A549 (cell line): Measurements from ENCODE around the gene LRRC37A3.
"Not testable (repeated sequence)": the region's sequence is repeated elsewhere in the genome, so short reads cannot be mapped to it uniquely, and the experiment has no call there.

Experiments used
- ATOH8 ChIP-seq: fragments of 250-450 bp; sonication (Bioruptor Pico); IDR thresholded peaks from 2 replicates; pipeline ENCODE4 v1.5.0; 2020; ENCODE audit warnings: low read depth, mild to moderate bottlenecking, moderate library complexity
- HDAC2 ChIP-seq: fragments of 200-600 bp; sonication (generic); IDR thresholded peaks from 2 replicates; pipeline ENCODE4 v1.6.1; 2016
- POLR2A ChIP-seq: IDR thresholded peaks from 2 replicates; pipeline ENCODE4 v1.6.1; 2012; ENCODE audit warnings: mild to moderate bottlenecking, low read length
- RAD21 ChIP-seq, 2 experiments: fragments of >200 bp in 1 of 2; sonication (Bioruptor Twin) in 1 of 2; formaldehyde crosslinking in 1 of 2; IDR thresholded peaks in 1 of 2; conservative IDR thresholded peaks in 1 of 2; 2 replicates in 1 of 2; 3 replicates in 1 of 2; pipeline ENCODE4 v1.6.1; 2012 to 2018; ENCODE audit warnings: inconsistent platforms in 1 of 2
- RNF2 ChIP-seq: fragments of 200-600 bp; sonication (generic); IDR thresholded peaks from 2 replicates; pipeline ENCODE4 v1.6.1; 2016; ENCODE audit warnings: low read depth, mild to moderate bottlenecking, antibody characterized with exemption, moderate library complexity, borderline replicate concordance
- SMC3 ChIP-seq: fragments of >200 bp; sonication (Bioruptor Twin); formaldehyde crosslinking; IDR thresholded peaks from 3 replicates; pipeline ENCODE4 v1.6.1; 2018; ENCODE audit warnings: inconsistent platforms
- SREBF2 ChIP-seq: fragments of 450-650 bp; IDR thresholded peaks from 2 replicates; pipeline ENCODE4 v1.6.1; 2014; ENCODE audit warnings: mild to moderate bottlenecking, moderate library complexity
- USF2 ChIP-seq: fragments of 450-650 bp; IDR thresholded peaks from 2 replicates; pipeline ENCODE4 v1.6.1; 2014; ENCODE audit warnings: antibody characterized with exemption
- ZFP36 ChIP-seq: fragments of 450-650 bp; IDR thresholded peaks from 2 replicates; pipeline ENCODE4 v1.6.1; 2014; ENCODE audit warnings: borderline replicate concordance; ENCODE audit not compliant: partially characterized antibody
- TF ChIP-seq, protein P1 (sequence below): fragments of >200 bp; sonication (Bioruptor Twin); formaldehyde crosslinking; IDR thresholded peaks from 3 replicates; pipeline ENCODE4 v1.5.1; 2016
- TF ChIP-seq, protein P2 (sequence below): fragments of 200-600 bp; sonication (generic); IDR thresholded peaks from 2 replicates; pipeline ENCODE4 v1.6.1; 2016; ENCODE audit warnings: antibody characterized with exemption, mild to moderate bottlenecking, moderate library complexity
- TF ChIP-seq, protein P3 (sequence below): IDR thresholded peaks from 2 replicates; pipeline ENCODE4 v1.6.1; 2012

- TF ChIP-seq, protein P1, sequence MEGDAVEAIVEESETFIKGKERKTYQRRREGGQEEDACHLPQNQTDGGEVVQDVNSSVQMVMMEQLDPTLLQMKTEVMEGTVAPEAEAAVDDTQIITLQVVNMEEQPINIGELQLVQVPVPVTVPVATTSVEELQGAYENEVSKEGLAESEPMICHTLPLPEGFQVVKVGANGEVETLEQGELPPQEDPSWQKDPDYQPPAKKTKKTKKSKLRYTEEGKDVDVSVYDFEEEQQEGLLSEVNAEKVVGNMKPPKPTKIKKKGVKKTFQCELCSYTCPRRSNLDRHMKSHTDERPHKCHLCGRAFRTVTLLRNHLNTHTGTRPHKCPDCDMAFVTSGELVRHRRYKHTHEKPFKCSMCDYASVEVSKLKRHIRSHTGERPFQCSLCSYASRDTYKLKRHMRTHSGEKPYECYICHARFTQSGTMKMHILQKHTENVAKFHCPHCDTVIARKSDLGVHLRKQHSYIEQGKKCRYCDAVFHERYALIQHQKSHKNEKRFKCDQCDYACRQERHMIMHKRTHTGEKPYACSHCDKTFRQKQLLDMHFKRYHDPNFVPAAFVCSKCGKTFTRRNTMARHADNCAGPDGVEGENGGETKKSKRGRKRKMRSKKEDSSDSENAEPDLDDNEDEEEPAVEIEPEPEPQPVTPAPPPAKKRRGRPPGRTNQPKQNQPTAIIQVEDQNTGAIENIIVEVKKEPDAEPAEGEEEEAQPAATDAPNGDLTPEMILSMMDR = not testable (repeated sequence)
- TF ChIP-seq POLR2A; RNF2; ZFP36; SMC3; HDAC2; USF2; RAD21 (conservative IDR thresholded peaks at IDR 0.05 in 1 of 2, IDR thresholded peaks at IDR 0.05 in 1 of 2); SREBF2: not testable (repeated sequence)
- TF ChIP-seq, protein P2, sequence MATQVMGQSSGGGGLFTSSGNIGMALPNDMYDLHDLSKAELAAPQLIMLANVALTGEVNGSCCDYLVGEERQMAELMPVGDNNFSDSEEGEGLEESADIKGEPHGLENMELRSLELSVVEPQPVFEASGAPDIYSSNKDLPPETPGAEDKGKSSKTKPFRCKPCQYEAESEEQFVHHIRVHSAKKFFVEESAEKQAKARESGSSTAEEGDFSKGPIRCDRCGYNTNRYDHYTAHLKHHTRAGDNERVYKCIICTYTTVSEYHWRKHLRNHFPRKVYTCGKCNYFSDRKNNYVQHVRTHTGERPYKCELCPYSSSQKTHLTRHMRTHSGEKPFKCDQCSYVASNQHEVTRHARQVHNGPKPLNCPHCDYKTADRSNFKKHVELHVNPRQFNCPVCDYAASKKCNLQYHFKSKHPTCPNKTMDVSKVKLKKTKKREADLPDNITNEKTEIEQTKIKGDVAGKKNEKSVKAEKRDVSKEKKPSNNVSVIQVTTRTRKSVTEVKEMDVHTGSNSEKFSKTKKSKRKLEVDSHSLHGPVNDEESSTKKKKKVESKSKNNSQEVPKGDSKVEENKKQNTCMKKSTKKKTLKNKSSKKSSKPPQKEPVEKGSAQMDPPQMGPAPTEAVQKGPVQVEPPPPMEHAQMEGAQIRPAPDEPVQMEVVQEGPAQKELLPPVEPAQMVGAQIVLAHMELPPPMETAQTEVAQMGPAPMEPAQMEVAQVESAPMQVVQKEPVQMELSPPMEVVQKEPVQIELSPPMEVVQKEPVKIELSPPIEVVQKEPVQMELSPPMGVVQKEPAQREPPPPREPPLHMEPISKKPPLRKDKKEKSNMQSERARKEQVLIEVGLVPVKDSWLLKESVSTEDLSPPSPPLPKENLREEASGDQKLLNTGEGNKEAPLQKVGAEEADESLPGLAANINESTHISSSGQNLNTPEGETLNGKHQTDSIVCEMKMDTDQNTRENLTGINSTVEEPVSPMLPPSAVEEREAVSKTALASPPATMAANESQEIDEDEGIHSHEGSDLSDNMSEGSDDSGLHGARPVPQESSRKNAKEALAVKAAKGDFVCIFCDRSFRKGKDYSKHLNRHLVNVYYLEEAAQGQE = not testable (repeated sequence)
- peak; percentile 68; the same call in 1 of the 2 replicates for TF ChIP-seq ATOH8 (CRISPR knock-in tag)
- TF ChIP-seq, protein P3, sequence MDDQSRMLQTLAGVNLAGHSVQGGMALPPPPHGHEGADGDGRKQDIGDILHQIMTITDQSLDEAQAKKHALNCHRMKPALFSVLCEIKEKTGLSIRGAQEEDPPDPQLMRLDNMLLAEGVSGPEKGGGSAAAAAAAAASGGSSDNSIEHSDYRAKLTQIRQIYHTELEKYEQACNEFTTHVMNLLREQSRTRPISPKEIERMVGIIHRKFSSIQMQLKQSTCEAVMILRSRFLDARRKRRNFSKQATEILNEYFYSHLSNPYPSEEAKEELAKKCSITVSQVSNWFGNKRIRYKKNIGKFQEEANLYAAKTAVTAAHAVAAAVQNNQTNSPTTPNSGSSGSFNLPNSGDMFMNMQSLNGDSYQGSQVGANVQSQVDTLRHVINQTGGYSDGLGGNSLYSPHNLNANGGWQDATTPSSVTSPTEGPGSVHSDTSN = not testable (repeated sequence)
Measured at GRCh38 chr17:64929419-64930209, 10.3 kb upstream of the LRRC37A3 start.
